CD4-positive, alpha-beta T cell treated with Interleukin-4 for 4 hours (primary cell): ENCODE data around the gene CTNNBIP1.
"Not testable (repeated sequence)": the region's sequence is repeated elsewhere in the genome, so short reads cannot be mapped to it uniquely, and the experiment has no call there.

ENCODE experiments used
- DNase-seq: peaks from one replicate; pipeline ENCODE4 v3.0.0-alpha.2; 2020

Gene CTNNBIP1

DNA sequence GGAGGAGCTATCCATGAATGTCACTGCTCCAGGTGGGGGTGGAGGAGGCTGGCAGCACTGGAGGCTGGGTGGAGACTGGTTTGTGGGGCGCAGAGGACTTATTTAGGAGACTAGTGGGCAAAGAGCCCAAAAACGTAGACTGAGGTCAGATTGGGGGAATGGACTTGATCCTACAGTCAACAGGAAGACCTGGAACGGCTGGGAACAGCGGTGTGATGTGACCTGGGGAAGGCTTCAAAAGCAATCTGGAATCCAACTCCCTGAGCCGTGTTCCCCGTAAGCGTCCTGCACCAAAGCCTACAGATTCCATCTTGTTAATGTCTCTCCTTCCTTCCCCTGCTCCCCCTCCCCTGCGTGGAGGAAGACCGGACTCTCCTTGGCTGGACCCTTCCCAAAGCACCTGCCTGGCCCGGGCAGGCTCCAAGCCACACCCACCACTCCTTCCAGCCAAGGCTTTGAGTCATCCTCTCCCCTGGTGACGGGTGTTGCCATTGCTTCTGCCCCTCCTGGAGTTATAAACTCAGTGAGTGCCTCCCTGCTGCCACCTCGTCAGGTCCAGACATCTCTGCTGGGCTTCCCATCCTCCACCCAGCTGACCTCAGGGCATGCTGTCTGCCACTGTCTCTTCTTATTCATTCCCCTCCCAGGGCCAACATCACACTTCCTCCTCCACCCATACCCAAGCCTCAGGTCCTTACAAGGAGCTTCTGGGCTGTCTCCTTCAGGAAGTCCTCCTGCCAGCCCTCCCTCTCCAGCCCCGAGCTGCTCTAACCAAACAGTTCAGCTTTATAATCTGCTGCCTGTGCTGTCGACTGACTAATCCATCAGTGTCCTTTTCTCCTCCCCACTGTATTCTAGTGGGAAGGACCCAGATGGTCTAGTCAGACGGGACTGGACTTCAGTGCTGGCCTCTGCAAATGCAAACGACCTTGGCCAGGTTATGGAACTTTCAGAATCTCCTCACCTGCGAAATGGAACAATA is 84.7 kb downstream of the CTNNBIP1 start:
- peak; percentile 58 for DNase-seq

- no peak for DNase-seq
Measured at GRCh38 chr1:9824702-9825089, 85.4 kb downstream of the CTNNBIP1 start.

DNA sequence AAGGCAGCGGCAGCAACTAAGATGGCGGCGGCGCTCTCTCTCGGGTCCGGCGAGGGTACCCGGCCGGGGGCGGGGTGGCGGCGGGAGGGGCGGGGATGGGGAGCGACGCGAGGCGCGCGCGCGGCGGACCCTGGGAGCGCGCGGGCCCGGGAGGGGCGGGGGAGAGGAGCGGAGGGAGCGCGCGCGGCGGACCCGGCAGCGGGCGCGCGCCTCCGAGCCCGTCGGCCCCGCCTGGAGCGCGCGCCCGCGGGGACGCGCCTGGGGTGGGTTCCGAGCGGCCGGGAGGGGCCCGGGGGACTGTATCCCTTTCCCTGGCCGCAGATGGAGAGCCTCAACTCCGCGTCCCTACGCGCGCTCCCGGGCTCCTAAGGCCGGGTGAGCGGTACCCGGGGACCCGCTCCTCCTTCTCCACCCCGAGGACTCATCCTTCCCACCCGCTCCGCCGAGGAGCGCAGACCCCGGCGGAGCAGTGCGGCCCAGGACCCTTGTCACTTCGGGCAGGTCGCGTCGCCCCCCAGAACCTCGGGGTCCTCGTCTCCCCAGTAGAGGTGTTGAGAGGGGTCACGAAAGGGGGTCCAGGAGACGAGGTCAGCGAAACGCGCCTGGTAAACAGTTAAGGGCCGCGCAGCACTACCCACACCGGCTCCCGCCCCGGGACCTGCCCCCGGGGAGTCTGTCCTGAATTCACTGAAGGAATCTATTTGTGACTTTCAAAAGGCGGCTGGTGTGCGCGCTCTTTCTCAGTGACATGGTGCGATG is 85.9 kb downstream of the CTNNBIP1 start, which contains the start of gene CLSTN1:
Gene CLSTN1 (minus strand): TSS at position 23 of the 759 bp plus-strand sequence. CDS start 232 bp downstream, outside the sequence.
- peak; percentile 92 for DNase-seq

- no peak for DNase-seq
Measured at GRCh38 chr1:9823693-9823942, 86.5 kb downstream of the CTNNBIP1 start.

DNA sequence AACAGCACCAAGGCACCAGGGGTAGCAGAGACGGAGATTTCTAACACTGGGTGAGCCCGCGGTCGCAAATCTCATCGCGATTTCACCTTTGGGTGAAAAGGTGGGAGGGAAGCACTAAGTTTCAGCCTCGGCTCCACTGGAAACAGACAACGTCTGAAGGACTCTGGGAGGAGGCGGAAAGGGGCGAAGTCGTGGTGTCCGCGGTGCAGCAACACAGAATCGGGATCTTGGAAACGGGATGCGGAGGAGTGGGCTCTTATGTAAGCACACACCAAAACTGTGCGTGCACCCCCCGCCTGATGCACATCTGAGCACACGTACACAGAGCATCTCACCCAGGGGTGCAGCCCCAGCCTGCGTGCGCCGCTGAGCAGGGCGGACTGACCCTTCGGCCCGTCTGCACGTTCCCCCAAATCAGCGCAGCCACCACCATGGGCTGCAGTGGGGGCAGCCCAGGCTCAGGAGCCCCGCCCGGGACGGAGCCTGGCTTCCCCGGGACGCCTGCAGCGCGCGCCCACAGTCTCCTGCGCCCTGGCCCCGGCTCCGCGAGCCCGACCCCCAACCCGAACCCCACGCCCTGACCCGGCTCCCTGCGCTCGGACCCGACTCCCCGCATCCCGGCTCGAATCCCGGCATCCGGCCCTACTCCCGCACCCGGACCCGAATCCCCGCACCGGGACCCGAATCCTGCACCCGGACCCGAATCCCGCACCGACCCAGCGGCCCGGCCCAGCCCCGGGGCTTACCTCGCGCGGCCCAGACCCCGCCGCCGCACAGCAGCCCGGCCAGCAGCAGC is 87.0 kb downstream of the CTNNBIP1 start:
- DNase-seq = peak; percentile 19

- no peak for DNase-seq
Measured at GRCh38 chr1:9822490-9822889, 87.6 kb downstream of the CTNNBIP1 start.

- DNase-seq = no peak
Measured at GRCh38 chr1:9821710-9822109, 88.4 kb downstream of the CTNNBIP1 start.

- DNase-seq = no peak
Measured at GRCh38 chr1:9820521-9820920, 89.5 kb downstream of the CTNNBIP1 start.

DNA sequence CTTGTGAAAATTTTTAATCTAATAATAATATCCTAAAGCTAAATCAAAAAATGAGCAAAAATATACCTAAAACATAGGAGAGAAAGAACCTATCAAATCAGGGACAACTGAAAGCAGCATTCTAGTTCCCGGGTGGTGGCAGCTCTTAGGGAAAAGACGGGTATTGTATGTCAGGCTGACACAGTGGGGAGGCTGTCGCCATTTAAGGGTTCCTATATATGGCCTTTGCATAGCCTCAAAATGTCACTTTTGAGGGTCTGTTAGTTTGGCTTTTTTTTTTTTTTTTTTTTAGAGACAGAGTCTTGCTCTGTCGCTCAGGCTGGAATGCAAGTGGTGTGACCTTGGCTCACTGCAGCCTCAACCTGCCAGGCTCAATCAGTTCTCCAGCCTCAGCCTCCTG is 92.3 kb downstream of the CTNNBIP1 start:
- DNase-seq = no peak

DNA sequence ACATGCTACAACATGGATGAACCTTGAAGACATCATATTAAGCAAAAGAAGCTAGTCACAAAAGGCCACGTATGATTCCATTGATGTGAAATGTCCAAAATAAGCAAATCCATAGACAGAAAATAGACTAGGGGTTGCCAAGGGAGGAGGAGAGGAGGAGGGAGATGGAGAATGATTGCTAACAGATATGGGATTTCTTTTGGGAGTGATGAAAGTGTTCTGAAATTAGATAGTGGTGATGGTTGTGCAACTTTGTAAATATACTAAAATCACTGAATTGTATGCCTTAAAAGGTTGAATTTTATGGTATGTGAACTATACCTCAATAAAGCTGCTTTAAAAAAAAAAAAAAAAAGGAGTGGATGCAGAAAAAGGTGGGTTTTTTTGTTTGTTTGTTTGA is 93.9 kb downstream of the CTNNBIP1 start:
- DNase-seq = no peak

DNA sequence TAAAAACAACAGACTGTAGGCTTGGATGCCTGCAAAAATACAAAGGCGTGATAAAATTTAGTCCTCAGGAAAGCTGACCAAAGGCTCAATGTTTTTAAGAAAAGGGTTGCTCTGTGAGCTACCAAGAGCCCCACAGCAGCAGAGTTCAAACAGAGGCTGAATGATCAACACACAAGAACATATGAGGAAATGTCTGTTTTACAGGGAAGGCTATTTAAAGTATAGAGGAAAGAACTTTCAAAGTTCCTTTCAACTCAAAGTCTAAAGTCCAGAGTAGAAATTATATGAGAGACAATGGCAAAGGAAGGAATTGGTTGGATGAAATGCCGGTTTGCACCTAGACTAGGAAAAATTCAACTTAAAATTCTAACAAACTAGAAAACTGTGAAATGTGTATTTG is 94.9 kb downstream of the CTNNBIP1 start:
- DNase-seq = no peak

GRCh38 chr1:9814619-9815018 is 95.5 kb downstream of the CTNNBIP1 start:
- no peak for DNase-seq

DNA sequence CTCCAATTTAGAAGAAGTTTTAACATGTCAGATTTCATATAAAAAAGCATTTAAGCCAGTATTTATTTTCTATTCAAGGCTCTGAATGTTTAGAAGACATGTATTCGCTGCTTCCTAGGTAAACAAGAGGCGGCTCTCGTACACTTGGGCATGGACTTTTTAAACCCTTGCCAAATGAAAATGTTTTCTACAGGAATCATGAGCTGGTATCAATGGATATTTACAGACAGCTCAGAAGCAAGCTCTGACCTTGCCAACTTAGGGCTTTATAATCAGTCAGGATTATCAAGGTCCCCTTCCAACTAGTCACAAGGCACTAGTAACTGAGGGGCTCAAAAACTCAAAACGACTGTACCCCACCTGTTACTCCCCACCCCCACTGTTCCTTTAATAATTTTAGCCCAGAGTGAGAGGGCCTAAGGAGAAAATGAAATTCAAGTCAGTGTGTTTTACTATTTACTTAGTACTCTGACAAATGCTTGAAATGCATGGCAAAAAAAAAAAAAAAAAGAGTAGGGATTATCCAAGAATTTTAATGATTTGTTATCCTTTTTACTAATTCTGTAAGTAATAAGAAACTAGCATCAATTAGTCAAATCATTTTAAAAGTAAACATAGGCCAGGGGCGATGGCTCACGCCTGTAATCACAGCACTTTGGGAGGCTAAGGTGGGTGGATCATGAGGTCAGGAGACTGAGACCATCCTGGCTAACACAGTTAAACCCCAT is 98.7 kb downstream of the CTNNBIP1 start:
- DNase-seq = no peak

GRCh38 chr1:9809100-9809510 is 101.0 kb downstream of the CTNNBIP1 start:
- no peak for DNase-seq

DNA sequence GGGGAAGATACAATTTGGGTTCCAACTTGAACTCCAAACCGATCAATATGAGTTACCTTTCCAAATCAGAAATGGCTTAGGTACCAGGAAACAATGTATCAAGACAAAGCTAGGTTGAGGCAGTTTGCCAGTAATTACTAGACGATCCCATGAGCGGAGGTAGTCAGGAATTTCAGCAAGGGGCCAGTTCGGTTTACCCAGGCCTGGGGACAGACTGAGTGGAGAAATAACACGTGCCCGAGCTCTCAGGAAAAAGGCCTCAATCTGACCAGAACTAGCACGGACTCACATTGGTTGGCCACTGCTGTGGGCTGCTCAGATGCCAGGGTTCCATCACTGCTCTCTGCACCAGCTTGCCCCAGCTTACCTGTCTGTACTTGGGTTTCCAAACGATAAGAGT is 101.6 kb downstream of the CTNNBIP1 start:
- no peak for DNase-seq

DNA sequence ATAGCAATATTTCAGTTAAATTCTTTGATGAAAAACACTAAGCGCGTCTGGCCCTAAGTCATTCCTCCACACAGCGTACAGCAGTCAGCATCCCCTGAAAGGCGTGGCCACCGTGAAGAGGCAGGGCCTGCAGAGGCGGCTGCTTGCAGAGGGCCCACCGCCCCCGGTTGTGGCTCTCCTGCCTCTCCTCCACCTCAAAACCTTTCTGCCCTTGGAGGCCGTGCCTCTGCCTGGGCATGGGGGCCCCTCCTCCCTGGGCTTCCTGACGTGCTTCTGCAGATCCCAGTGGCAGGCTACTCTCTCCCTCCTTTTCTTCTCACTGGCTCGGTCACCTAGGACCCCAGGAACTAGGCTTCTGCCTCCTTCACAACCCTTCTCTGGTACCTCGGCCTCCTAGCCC is 102.5 kb downstream of the CTNNBIP1 start:
- no peak for DNase-seq

- DNase-seq = not testable (repeated sequence)
Measured at GRCh38 chr1:9805972-9806371, 104.1 kb downstream of the CTNNBIP1 start.

- DNase-seq = no peak
Measured at GRCh38 chr1:9805006-9805508, 105.0 kb downstream of the CTNNBIP1 start.

GRCh38 chr1:9803003-9803918 is 106.8 kb downstream of the CTNNBIP1 start:
- not testable (repeated sequence) for DNase-seq

DNA sequence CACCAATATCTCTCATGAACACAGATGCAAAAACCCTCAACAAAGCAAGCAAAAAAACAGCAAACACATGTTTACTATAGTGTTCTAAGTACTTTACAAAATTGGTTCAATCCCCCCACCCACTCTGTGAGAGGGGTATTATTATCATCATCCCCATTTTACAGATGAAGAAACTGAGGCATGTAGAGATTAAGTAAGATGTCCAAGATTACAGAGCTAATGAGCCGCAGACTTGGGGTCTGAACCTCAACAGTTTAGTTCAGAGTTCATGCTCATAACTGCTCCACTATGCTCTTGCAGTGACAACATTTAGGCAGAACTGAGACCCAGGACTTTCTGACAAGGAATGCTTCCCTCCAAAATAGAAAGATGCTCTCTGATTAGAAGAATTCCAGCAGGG is 108.2 kb downstream of the CTNNBIP1 start:
- DNase-seq = no peak
